Neuronal stem cell (in vitro differentiated cells): ENCODE results near the gene FBXL19.

Experiments
- DNase-seq: peaks from one replicate; pipeline ENCODE4 v3.0.0-alpha.2; 2013; ENCODE audit warnings: low spot score
- H2AFZ ChIP-seq: one replicate; pipeline ENCODE4 v1.6.1; 2013; ENCODE audit warnings: mild to moderate bottlenecking, low read length, inconsistent platforms
- H2AK5ac ChIP-seq: 2 replicates; pipeline ENCODE4 v1.6.1; 2013; ENCODE audit warnings: low read depth, mild to moderate bottlenecking, inconsistent platforms, low read length, moderate library complexity, mixed read lengths
- H2BK120ac ChIP-seq: 2 replicates; pipeline ENCODE4 v1.6.1; 2013; ENCODE audit warnings: low read depth, mild to moderate bottlenecking, inconsistent platforms, low read length, moderate library complexity, mixed read lengths
- H2BK12ac ChIP-seq: one replicate; pipeline ENCODE4 v1.6.1; 2013; ENCODE audit warnings: low read length, inconsistent platforms
- H2BK15ac ChIP-seq: 2 replicates; pipeline ENCODE4 v1.6.1; 2013; ENCODE audit warnings: mild to moderate bottlenecking, low read length, inconsistent platforms, mixed read lengths
- H2BK5ac ChIP-seq: one replicate; pipeline ENCODE4 v1.6.1; 2013; ENCODE audit warnings: inconsistent platforms, mild to moderate bottlenecking, low read length, moderate library complexity
- H3K14ac ChIP-seq: one replicate; pipeline ENCODE4 v1.6.1; 2013; ENCODE audit warnings: low read length, inconsistent platforms
- H3K18ac ChIP-seq: 2 replicates; pipeline ENCODE4 v1.6.1; 2013; ENCODE audit warnings: low read length, inconsistent platforms
- H3K23ac ChIP-seq: 2 replicates; pipeline ENCODE4 v1.6.1; 2013; ENCODE audit warnings: low read depth, mild to moderate bottlenecking, mixed read lengths, low read length, inconsistent platforms; ENCODE audit not compliant: poor library complexity
- H3K27ac ChIP-seq: replicated peaks from 3 replicates; pipeline ENCODE4 v1.5.1; 2013; ENCODE audit warnings: low read length, inconsistent platforms
- H3K27me3 ChIP-seq, 3 experiments: 2 replicates each; pipeline ENCODE4 v1.6.1; 2013; ENCODE audit warnings: low read length in 3 of 3, mild to moderate bottlenecking in 2 of 3, inconsistent platforms in 1 of 3, low read depth in 1 of 3, mixed read lengths in 1 of 3, moderate library complexity in 1 of 3; ENCODE audit not compliant: control insufficient read depth in 3 of 3, insufficient read depth in 3 of 3
- H3K36me3 ChIP-seq, 2 donors: replicated peaks in 1 of 2; 2 replicates each; pipeline ENCODE4 v1.6.1; 2013; ENCODE audit warnings: low read length in 2 of 2; ENCODE audit not compliant: control insufficient read depth in 2 of 2, insufficient read depth in 2 of 2
- H3K4ac ChIP-seq: 2 replicates; pipeline ENCODE4 v1.6.1; 2013; ENCODE audit warnings: inconsistent platforms, mild to moderate bottlenecking, low read length, moderate library complexity
- H3K4me1 ChIP-seq, 2 donors: 1 replicate in 1 of 2; 2 replicates in 1 of 2; pipeline ENCODE4 v1.6.1; 2013; ENCODE audit warnings: low read length in 2 of 2, low read depth in 1 of 2; ENCODE audit not compliant: control insufficient read depth in 2 of 2, insufficient read depth in 1 of 2
- H3K4me2 ChIP-seq: one replicate; pipeline ENCODE4 v1.6.1; 2013; ENCODE audit warnings: mild to moderate bottlenecking, low read length, inconsistent platforms; ENCODE audit not compliant: insufficient read depth, poor library complexity, severe bottlenecking
- H3K4me3 ChIP-seq, 2 donors: 2 replicates each; pipeline ENCODE4 v1.5.1; 2013; ENCODE audit warnings: low read length in 2 of 2, mild to moderate bottlenecking in 2 of 2, inconsistent platforms in 1 of 2, moderate library complexity in 1 of 2
- H3K79me1 ChIP-seq: one replicate; pipeline ENCODE4 v1.6.1; 2013; ENCODE audit warnings: low read depth, mild to moderate bottlenecking, inconsistent platforms, low read length, moderate library complexity
- H3K9ac ChIP-seq: one replicate; pipeline ENCODE4 v1.6.1; 2013; ENCODE audit warnings: mild to moderate bottlenecking, low read depth, low read length, inconsistent platforms; ENCODE audit not compliant: poor library complexity
- H3K9me3 ChIP-seq, 2 donors: replicated peaks in 1 of 2; 2 replicates each; pipeline versions ENCODE3 to v1.6.1; 2013; ENCODE audit warnings: low read length in 2 of 2, mild to moderate bottlenecking in 2 of 2, inconsistent platforms in 1 of 2, low read depth in 1 of 2, mixed read lengths in 1 of 2, moderate library complexity in 1 of 2; ENCODE audit not compliant: control insufficient read depth in 2 of 2, insufficient read depth in 1 of 2
- H4K8ac ChIP-seq: one replicate; pipeline ENCODE4 v1.6.1; 2013; ENCODE audit warnings: low read depth, mild to moderate bottlenecking, inconsistent platforms, low read length, moderate library complexity
- H4K91ac ChIP-seq: one replicate; pipeline ENCODE4 v1.6.1; 2013; ENCODE audit warnings: low read length, low read depth, mild to moderate bottlenecking, inconsistent platforms; ENCODE audit not compliant: poor library complexity
- WGBS, 2 donors: extraction: QIAGEN DNeasy Blood & Tissue Kit; methylation state at CpG; one replicate each; pipeline ENCODE4 v1.1.7; 2013; ENCODE audit warnings: missing lambda C conversion rate in 2 of 2, mixed read lengths in 1 of 2; ENCODE audit not compliant: insufficient read length in 2 of 2, insufficient replicate concordance in 1 of 2; ENCODE audit errors: extremely low coverage in 2 of 2; 5-methylcytosine and 5-hydroxymethylcytosine counted together

The FBXL19 gene

GRCh38 chr16:30912794-30913412, 10.5 kb upstream of the FBXL19 start:
- Histone ChIP-seq H3K23ac (no peak overlapping the region), H3K36me3 (no peaks in the 10 kb centered on the region)
- WGBS, 2 donors = no CpG with 5 or more reads among the region's 6 CpGs

GRCh38 chr16:30914830-30915229, 8.5 kb upstream of the FBXL19 start:
- H3K27me3 ChIP-seq = no peaks in the 10 kb centered on the region
- H2AK5ac ChIP-seq = peak overlapping the region; percentile 99
- peak overlapping the region; percentile 83 for H2BK15ac ChIP-seq
- WGBS, 2 donors = no CpG with 5 or more reads among the region's 3 CpGs
- H3K4ac ChIP-seq = no peak overlapping the region
- no peak overlapping the region for H4K8ac ChIP-seq
- H3K4me3 ChIP-seq = no peak overlapping the region
- peak overlapping the region; percentile 98 for H2BK12ac ChIP-seq
- H2BK5ac ChIP-seq = no peak overlapping the region
- no peaks in the 10 kb centered on the region for H3K36me3 ChIP-seq
- H3K14ac ChIP-seq = no peak overlapping the region
- H4K91ac ChIP-seq = no peak overlapping the region
- H3K4me2 ChIP-seq = no peak overlapping the region
- H3K23ac ChIP-seq = no peak overlapping the region
- H3K4me1 ChIP-seq = peaks cover 4 to 19% of the 10 kb centered on the region in 2 donors
- H2AFZ ChIP-seq = no peak overlapping the region
- peak overlapping the region; percentile 35 for H2BK120ac ChIP-seq
- H3K27ac ChIP-seq = no peak overlapping the region
- no peaks in the 10 kb centered on the region for H3K9me3 ChIP-seq
- peak overlapping the region; percentile 57 for H3K18ac ChIP-seq
- no peak overlapping the region for H3K9ac ChIP-seq
- DNase-seq = no peak
- no peaks in the 10 kb centered on the region for H3K79me1 ChIP-seq

More at GRCh38 chr16:30912794-30913412, 10.5 kb upstream of the FBXL19 start:
- no peak overlapping the region for H3K14ac ChIP-seq
- H3K27ac ChIP-seq = no peak overlapping the region
- no peak overlapping the region for H2AFZ ChIP-seq
- peak overlapping the region; percentile 12 for H2BK12ac ChIP-seq
- DNase-seq = no peak
- H3K4me3 ChIP-seq = no peak overlapping the region
- peak overlapping the region; percentile 90 for H2BK5ac ChIP-seq
- no peak overlapping the region for H4K8ac ChIP-seq
- peak overlapping the region; percentile 95 for H2BK15ac ChIP-seq
- H4K91ac ChIP-seq = peak overlapping the region; percentile 53
- H3K9ac ChIP-seq = no peak overlapping the region
- no peaks in the 10 kb centered on the region for H3K79me1 ChIP-seq
- H2AK5ac ChIP-seq = peak overlapping the region; percentile 79
- no peaks in the 10 kb centered on the region for H3K27me3 ChIP-seq
- H3K4me2 ChIP-seq = no peak overlapping the region
- no peaks in the 10 kb centered on the region for H3K9me3 ChIP-seq
- peaks cover 6 to 26% of the 10 kb centered on the region in 2 donors for H3K4me1 ChIP-seq
- H3K4ac ChIP-seq = peak overlapping the region; percentile 53
- peak overlapping the region; percentile 5 for H3K18ac ChIP-seq
- H2BK120ac ChIP-seq = peak overlapping the region; percentile 87

GRCh38 chr16:30918614-30919013, 4.8 kb upstream of the FBXL19 start:
- Histone ChIP-seq H2AFZ (no peak overlapping the region), H2BK5ac (no peak overlapping the region), H3K14ac (no peak overlapping the region), H3K79me1 (no peaks in the 10 kb centered on the region), H2AK5ac (peak overlapping the region; percentile 46), H3K27ac (no peak overlapping the region), H3K4ac (no peak overlapping the region), H3K23ac (no peak overlapping the region), H3K4me2 (no peak overlapping the region), H3K9ac (no peak overlapping the region), H4K91ac (no peak overlapping the region), H3K36me3 (no peaks in the 10 kb centered on the region), H3K4me3 (no peak overlapping the region), H3K9me3 (no peaks in the 10 kb centered on the region), H2BK12ac (no peak overlapping the region), H2BK15ac (no peak overlapping the region), H3K18ac (no peak overlapping the region), H3K4me1 (peaks cover 2 to 9% of the 10 kb centered on the region in 2 donors), H4K8ac (no peak overlapping the region), H3K27me3 (no peaks in the 10 kb centered on the region), H2BK120ac (peak overlapping the region; percentile 65)
- WGBS, 2 donors = no CpG with 5 or more reads among the region's 1 CpG
- no peak for DNase-seq

GRCh38 chr16:30920891-30921290, 2.5 kb upstream of the FBXL19 start:
- Histone ChIP-seq H3K18ac (no peak overlapping the region), H2BK12ac (no peak overlapping the region), H2BK15ac (peak overlapping the region; percentile 87), H4K8ac (no peak overlapping the region), H4K91ac (no peak overlapping the region), H2AFZ (no peak overlapping the region), H3K4ac (no peak overlapping the region), H2BK5ac (no peak overlapping the region), H3K9me3 (no peaks in the 10 kb centered on the region), H3K4me2 (no peak overlapping the region), H3K27ac (no peak overlapping the region), H3K4me1 (peaks cover 8 to 11% of the 10 kb centered on the region in 2 donors), H2BK120ac (no peak overlapping the region), H3K14ac (no peak overlapping the region), H3K79me1 (peaks cover 2% of the 10 kb centered on the region), H3K27me3 (no peaks in the 10 kb centered on the region), H2AK5ac (no peak overlapping the region), H3K9ac (no peak overlapping the region), H3K4me3 (no peak overlapping the region), H3K23ac (no peak overlapping the region), H3K36me3 (peaks cover 1 to 8% of the 10 kb centered on the region in 2 donors)
- no peak for DNase-seq
- WGBS, 2 donors = no CpG with 5 or more reads among the region's 2 CpGs
